KG1 (cell line): ENCODE data around the gene KRTAP10-12.

Experiments used
- DNase-seq: peaks from one replicate; lab custom pipeline; 2025; lab: John Stamatoyannopoulos, UW

Gene KRTAP10-12

GRCh38 chr21:44699502-44700001 is 2.6 kb downstream of the KRTAP10-12 start:
- DNase-seq = no peak

- DNase-seq = no peak
Observed at GRCh38 chr21:44700101-44701022, 3.4 kb downstream of the KRTAP10-12 start.

GRCh38 chr21:44701023-44701400 is 4.0 kb downstream of the KRTAP10-12 start:
- no peak for DNase-seq

- no peak for DNase-seq
Observed at GRCh38 chr21:44701541-44701940, 4.6 kb downstream of the KRTAP10-12 start.

- DNase-seq = no peak
Observed at GRCh38 chr21:44702111-44702972, 5.4 kb downstream of the KRTAP10-12 start.

GRCh38 chr21:44702973-44703730 is 6.2 kb downstream of the KRTAP10-12 start:
- DNase-seq = no peak

GRCh38 chr21:44703731-44704635 is 7.0 kb downstream of the KRTAP10-12 start:
- DNase-seq = no peak

- no peak for DNase-seq
Observed at GRCh38 chr21:44704636-44705001, 7.6 kb downstream of the KRTAP10-12 start.

GRCh38 chr21:44706026-44706705 is 9.2 kb downstream of the KRTAP10-12 start:
- no peak for DNase-seq

GRCh38 chr21:44706706-44707581 is 10.0 kb downstream of the KRTAP10-12 start:
- DNase-seq = no peak

- no peak for DNase-seq
Observed at GRCh38 chr21:44708213-44708865, 11.4 kb downstream of the KRTAP10-12 start.

- no peak for DNase-seq
Observed at GRCh38 chr21:44708866-44709425, 12.0 kb downstream of the KRTAP10-12 start.

GRCh38 chr21:44709426-44710293 is 12.7 kb downstream of the KRTAP10-12 start:
- DNase-seq = no peak

GRCh38 chr21:44710294-44710665 is 13.3 kb downstream of the KRTAP10-12 start:
- DNase-seq = no peak

- DNase-seq = no peak
Observed at GRCh38 chr21:44710756-44711326, 13.9 kb downstream of the KRTAP10-12 start.

GRCh38 chr21:44711327-44712202 is 14.6 kb downstream of the KRTAP10-12 start, which contains the start of gene TSPEAR:
TSPEAR (minus strand) TSS chr21:44711572; CDS start chr21:44711514, 58 bp downstream.
- DNase-seq = no peak
